Neural progenitor cell (in vitro differentiated cells): ENCODE data around the gene FUT2.

Experiments used
- EZH2phosphoT487 ChIP-seq: fragments of 200-600 bp; sonication (generic); IDR thresholded peaks from 2 replicates; pipeline ENCODE4 v1.6.1; 2017; ENCODE audit warnings: antibody characterized with exemption
- TF ChIP-seq, protein P1 (sequence below): fragments of 200-600 bp; sonication (generic); IDR thresholded peaks from 2 replicates; pipeline ENCODE4 v1.5.1; 2017; ENCODE audit warnings: antibody characterized with exemption, mild to moderate bottlenecking

DNA sequence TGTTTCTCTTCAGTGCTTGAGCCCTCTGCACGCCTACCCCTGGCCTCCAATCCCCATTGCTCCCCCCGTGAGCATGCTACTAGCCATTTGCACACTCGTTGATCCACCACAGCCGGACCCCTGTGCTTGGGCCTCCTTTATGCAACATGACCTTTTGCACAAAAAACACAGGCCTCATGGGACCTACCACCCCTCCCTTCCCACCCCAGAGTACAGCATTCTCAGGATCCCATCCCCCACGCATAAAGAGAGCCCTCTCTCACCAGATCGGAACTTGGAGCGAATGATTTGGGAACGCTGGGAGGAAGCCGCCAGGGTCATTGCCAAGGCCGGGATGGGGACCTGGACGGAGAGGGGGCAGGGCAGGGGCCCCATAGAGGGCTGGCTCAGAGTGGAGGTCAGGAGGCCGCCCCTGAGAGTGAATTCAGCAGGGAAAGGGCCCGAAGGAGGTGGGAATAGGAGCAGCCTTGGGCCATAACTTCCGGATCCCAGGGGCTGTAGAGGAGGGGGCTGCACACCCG is 23.0 kb downstream of the FUT2 start:
- TF ChIP-seq, protein P1, sequence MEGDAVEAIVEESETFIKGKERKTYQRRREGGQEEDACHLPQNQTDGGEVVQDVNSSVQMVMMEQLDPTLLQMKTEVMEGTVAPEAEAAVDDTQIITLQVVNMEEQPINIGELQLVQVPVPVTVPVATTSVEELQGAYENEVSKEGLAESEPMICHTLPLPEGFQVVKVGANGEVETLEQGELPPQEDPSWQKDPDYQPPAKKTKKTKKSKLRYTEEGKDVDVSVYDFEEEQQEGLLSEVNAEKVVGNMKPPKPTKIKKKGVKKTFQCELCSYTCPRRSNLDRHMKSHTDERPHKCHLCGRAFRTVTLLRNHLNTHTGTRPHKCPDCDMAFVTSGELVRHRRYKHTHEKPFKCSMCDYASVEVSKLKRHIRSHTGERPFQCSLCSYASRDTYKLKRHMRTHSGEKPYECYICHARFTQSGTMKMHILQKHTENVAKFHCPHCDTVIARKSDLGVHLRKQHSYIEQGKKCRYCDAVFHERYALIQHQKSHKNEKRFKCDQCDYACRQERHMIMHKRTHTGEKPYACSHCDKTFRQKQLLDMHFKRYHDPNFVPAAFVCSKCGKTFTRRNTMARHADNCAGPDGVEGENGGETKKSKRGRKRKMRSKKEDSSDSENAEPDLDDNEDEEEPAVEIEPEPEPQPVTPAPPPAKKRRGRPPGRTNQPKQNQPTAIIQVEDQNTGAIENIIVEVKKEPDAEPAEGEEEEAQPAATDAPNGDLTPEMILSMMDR, result no peak
- no peak for TF ChIP-seq EZH2phosphoT487
